AG08396 (cell line): ENCODE measurements around the gene TTBK1.
"Not testable (repeated sequence)": the region's sequence is repeated elsewhere in the genome, so short reads cannot be mapped to it uniquely, and the experiment has no call there.

Experiments
- DNase-seq: peaks from one replicate; pipeline ENCODE4 v3.0.0; 2012; ENCODE audit warnings: low spot score, mixed read lengths

Gene TTBK1

GRCh38 chr6:43287717-43288679 is 44.7 kb downstream of the TTBK1 start:
- DNase-seq, result no peak

DNA sequence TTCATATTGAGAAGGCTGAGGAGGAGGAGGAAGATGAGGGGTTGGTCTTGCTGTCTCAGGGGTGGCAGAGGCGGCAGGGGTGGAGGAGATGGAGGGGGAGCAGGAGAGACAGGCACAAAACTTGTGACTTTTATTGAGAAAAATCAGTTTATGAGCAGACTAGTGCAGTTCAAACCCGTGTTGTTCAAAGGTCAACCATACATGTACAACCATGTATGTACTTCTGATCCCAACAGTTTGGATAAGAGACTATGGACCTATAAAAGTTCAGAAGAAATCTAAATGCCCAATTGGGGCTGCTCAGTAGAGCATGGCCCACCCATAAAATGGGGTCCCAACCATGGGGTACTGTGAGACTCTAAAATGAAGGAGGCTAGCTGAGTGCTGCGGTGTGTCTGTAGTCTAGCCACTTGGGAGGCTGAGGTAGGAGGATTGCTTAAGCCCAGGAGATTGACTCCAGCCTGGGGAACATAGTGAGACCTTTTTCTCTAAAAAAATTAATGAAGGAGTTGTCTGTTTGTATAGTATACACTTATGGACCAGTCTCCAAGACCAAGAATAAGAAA is 47.1 kb downstream of the TTBK1 start:
- DNase-seq, result no peak

DNA sequence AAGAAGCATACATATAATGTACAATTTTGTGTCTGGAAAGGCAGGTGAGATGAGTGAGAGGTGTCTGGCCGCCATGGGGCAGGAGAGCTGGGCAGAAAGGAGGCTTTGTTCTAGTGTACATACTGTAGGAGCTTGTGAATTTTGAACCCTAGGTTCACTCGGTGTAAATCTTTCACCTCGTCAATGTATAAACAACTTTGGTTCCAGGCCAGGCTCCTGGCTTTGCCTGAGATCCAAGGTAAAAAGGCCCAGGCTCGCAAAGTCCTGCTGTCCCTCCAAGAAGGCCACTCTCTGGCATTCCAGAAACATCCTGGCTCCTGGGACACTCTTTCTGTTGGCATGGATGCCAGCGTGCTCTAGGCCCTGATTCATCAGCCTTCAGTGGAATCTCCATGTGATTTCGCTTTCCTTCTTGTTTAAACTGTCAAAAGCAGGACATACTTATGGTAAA is 47.6 kb downstream of the TTBK1 start:
- no peak for DNase-seq

DNA sequence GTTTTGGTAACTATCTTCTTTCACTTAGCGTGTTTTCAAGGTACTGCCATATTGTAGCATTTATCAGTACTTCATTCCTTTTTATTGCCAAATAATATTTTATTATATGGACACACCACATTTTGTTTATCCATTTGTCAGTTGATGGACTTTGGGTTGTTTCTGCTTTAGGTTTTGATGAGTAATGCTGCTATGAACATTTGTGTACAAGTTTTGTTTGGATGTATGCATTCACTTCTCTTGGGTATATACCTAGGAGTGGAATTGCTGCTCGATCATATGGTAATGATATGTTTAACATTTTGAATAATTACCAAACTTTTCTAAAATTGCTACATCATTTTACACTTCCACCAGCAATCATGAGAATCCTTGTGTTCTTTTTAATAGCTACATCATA is 48.4 kb downstream of the TTBK1 start:
- no peak for DNase-seq

DNA sequence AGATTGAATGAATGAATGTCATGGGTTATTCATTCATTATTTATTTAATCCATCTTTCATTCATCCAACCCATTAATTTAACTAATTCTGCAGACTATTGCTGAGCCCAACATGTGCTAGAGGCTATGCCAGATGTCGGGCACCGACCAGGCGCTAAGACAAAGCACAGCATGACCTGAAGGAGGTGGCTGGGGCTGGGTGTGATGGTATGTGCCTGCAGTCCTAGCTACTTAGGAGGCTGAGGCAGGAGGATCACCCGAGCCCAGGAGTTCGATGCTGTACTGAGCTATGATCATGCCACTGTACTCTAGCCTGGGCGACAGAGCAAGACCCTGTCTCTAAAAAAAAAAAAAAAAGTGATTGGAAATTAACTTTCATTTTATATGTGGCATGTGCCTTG is 49.1 kb downstream of the TTBK1 start:
- no peak for DNase-seq

DNA sequence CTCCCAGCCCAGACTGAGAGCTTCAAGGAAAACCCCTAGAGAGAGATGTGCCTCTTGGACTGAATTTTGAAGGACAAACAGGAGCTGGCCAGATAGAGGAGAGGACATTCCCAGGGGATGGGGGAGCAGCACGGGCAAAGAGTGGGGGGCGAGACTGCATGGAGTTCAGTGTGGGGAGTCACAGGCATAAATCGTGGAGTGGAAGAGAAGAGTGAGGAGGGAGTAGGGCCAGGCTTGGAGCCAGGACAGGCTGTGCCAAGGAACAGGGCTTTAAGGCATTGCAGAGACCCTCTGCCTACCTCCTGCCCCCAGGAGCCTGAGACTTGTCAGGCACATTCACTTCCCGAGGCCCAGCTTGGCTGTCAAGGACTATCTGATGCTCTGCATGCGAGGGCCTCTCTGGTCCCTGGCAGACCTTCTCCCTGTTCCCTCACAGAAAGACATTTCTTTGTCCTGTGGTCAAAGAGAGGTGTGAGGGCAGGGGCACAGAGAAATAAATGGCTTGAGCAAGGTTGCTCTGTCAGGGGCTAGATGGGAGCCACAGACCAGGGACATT is 49.6 kb downstream of the TTBK1 start:
- DNase-seq, result no peak

DNA sequence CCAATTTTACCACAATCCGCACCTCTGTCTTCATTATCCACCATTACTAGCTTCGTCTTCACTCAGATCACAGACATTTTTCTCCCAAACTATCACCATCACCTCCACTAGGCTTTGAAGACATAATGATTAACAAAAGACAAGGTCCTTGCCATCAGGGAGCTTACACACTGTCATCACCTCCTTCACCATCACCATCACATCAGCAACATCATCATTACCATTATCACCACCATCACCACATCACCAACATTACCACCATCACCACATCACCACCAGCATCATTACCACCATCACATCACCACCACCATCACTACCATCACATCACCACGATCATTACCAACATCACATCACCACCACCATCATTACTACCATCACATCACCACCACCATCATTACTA is 50.4 kb downstream of the TTBK1 start:
- no peak for DNase-seq

- DNase-seq, result no peak
These were observed 51.3 kb downstream of the TTBK1 start for GRCh38 chr6:43294536-43294935.

DNA sequence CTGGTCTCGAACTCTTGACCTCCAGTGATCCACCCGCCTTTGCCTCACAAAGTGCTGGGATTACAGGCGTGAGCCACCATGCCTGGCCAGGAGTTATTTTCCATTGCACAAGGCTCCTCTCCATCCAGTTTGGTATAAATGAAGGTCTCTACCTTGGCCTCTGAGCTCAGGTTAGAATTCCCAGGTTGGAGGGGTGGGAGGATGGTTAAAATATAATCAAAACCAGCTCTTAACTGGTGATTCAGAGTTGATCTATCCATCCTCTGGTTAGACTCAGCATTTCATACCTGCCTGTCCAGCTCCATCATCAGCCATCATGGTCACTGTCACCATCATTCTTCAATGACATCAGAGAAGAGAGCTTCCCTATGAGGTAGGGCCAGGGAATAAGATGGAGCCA is 52.2 kb downstream of the TTBK1 start:
- no peak for DNase-seq

- no peak for DNase-seq
These were observed 53.7 kb downstream of the TTBK1 start for GRCh38 chr6:43296780-43297497.

DNA sequence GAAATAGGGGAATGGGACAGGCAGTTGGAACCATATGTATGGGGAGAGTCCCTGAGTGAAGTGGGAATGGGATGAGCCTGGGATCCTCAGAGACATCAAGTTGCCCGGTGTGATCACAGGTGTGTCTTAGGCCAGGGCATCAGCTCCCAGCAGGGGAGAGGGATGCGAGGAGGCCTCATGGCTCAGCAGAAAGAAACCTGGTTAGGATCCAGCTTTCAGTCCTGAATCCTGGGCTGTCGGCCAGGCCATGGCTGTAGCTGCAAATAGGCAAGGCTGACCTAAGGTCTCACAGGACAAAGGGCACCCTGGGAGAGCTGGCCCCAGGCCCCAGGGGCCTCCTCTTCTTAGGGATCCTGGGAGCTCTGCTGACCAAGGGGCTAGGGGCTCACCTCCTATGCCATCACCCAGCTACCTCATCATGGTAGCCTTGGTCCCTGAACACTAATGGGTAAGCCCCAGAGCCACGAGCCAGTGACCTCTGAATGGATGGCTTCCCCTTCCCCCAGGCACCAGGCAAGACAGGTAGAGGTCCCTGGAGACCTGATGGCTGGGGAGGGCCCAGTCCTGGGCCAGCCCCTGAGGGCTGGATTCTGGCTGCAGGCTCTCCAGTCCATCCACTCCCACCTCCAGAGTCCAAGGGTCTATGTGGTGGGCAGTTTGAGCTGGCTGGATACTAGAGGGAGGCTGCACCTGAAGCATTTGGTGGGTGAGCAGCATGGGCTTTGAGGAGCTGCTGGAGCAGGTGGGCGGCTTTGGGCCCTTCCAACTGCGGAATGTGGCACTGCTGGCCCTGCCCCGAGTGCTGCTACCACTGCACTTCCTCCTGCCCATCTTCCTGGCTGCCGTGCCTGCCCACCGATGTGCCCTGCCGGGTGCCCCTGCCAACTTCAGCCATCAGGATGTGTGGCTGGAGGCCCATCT is 54.6 kb downstream of the TTBK1 start, which contains the start of gene SLC22A7:
Gene SLC22A7, plus strand, starts transcription at position 617 of the 921 bp plus-strand sequence. Its CDS starts 99 bp downstream, at position 716.
- DNase-seq, result peak; percentile 38

- DNase-seq, result peak; percentile 3
These were observed 55.5 kb downstream of the TTBK1 start for GRCh38 chr6:43298565-43299337.

DNA sequence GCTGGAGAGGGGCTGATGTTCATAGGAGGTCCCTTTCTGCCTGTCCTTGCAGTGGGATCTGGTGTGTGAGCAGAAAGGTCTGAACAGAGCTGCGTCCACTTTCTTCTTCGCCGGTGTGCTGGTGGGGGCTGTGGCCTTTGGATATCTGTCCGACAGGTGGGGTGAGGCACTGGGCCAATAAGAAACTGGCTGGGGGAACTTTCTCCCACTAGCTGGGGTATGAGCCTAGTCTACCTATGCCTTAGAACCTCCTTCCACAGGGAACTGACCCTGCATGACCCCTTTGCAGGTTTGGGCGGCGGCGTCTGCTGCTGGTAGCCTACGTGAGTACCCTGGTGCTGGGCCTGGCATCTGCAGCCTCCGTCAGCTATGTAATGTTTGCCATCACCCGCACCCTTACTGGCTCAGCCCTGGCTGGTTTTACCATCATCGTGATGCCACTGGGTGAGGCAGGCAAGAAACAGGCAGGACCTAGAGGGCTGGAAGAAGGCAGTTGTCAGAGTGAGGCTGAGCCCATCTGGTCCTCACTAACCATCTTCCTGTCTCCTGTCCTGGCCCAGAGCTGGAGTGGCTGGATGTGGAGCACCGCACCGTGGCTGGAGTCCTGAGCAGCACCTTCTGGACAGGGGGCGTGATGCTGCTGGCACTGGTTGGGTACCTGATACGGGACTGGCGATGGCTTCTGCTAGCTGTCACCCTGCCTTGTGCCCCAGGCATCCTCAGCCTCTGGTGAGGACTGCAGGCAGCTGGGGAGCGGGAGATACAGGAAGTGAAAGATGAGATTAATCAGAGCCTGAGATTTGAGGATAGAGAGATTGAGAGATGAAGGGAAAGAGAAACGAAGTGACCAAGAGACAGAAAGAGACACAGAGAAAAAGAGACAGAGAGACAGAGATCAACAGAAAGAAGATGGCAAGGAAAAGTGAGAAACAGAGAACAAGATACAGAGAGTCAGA is 56.3 kb downstream of the TTBK1 start:
- peak; percentile 2 for DNase-seq

DNA sequence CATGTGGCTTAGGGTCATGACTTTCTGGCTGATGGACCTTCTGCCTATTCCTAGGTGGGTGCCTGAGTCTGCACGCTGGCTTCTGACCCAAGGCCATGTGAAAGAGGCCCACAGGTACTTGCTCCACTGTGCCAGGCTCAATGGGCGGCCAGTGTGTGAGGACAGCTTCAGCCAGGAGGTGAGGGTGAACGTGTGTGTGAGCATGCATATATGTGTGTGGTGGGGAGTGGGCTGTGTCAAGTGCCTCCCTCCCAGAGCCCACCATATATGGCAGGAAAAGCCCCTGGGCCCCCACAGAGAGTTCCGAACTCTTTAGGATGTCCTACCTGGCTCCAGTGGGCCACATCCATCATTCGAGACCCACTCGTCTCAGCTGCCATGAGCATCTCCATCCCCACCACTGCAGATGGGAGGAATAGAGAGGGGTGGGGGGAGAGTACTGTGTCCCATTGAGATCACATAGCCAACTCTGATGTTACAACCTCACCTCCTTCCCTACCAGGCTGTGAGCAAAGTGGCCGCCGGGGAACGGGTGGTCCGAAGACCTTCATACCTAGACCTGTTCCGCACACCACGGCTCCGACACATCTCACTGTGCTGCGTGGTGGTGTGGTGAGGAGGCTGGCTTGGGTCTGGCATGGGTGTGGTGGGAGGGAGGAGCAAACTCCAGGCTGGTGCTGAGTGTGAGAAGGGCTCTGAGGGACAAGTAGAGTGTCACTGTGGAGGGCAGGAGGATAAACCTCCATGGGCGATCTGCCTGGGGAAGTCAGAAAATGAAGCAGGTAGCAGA is 58.0 kb downstream of the TTBK1 start:
- DNase-seq, result no peak

DNA sequence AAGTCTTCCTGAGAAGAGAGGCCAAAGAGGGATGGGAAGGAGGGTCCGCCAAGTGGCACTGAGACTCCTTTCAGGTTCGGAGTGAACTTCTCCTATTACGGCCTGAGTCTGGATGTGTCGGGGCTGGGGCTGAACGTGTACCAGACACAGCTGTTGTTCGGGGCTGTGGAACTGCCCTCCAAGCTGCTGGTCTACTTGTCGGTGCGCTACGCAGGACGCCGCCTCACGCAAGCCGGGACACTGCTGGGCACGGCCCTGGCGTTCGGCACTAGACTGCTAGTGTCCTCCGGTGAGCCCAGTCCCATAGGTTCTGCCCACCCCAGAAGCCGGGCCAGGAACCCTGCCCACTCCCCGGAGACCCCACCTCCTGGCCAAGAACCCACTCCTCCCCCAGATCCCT is 58.8 kb downstream of the TTBK1 start:
- no peak for DNase-seq

- DNase-seq, result not testable (repeated sequence)
These were observed 59.7 kb downstream of the TTBK1 start for GRCh38 chr6:43303006-43303405.

DNA sequence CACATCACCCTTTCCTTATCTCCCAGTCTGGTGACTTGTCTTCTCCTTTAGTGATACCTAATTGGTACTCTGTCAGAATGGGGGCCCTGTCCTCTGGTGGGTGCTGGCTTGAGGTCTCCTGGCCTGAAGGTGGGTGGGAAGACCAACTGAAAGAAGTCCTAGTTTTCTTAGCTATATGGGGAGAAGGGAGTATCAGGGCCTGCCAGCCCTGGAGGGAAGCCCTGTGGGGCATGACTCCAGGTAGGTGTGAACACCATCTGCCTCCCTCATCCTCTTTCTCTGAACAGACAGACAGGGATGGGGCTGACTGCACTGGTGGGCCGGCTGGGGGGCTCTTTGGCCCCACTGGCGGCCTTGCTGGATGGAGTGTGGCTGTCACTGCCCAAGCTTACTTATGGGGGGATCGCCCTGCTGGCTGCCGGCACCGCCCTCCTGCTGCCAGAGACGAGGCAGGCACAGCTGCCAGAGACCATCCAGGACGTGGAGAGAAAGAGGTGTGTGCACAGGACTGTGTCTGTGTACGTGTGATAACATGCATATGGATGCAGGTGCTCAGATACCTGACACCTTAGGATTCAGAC is 60.6 kb downstream of the TTBK1 start:
- no peak for DNase-seq

DNA sequence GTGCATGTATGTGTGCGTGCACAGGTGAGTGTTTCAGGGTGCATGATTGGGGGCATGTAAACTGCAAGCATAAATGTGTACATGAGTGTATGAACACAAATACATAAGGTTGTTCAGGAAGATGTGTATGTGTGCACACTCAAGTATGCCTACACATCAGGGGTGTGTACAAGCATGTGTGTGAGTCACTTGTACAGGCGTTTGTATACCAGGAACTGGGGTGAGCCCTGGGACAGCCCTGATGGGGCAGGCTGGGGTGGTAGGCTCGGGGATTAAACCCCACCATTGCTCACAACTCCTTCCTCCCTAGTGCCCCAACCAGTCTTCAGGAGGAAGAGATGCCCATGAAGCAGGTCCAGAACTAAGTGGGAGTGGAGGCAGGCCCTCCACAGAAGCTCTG is 61.1 kb downstream of the TTBK1 start:
- peak; percentile 3 for DNase-seq
